Activated CD4-positive, alpha-beta T cell treated with anti-CD3 and anti-CD28 coated beads for 1 hour (primary cell): ENCODE data around the gene MAP3K20.
"Not testable (repeated sequence)": the region's sequence is repeated elsewhere in the genome, so short reads cannot be mapped to it uniquely, and the experiment has no call there.

Source experiments
- DNase-seq: peaks from one replicate; pipeline ENCODE4 v3.0.0-alpha.2; 2020

The MAP3K20 gene

DNA sequence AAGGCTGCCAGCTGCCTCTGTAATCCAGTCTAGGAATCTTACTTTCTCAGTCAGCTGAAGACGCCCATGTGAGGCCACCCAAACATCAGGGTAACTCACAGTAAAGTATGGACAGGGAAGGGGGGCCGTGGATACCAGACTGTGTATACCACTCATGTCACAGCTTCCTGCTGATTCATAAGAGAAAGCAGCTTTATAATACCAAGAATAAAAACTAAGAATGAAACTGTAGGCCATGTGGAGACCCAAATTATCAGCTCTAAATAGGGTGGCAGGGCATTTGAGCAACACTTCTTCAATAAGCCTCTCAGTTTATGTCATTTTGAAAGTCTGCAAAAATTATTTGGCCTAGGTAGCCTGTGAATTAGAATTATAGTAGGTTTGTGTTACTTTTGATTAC lies 164.0 kb downstream of the MAP3K20 start:
- DNase-seq, result no peak

DNA sequence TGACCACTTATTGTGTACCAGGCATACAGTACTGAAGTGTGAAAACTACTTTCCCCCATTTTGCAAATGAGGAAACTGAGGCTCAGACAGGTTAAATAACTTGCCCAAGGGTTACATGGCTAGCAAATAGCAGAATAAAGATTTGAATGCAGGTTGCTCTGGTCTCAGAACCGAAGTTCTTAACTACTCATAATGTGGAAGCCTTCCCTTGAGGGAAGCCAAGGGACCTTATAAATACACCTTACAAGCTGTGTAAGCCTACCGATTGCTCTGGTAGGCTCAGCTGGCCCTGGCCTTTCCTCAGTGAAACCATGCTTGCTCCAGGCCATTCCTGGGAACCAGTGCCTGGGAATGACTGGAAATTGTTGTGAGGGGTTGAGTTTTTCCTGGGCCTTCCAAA lies 164.4 kb downstream of the MAP3K20 start:
- no peak for DNase-seq

DNA sequence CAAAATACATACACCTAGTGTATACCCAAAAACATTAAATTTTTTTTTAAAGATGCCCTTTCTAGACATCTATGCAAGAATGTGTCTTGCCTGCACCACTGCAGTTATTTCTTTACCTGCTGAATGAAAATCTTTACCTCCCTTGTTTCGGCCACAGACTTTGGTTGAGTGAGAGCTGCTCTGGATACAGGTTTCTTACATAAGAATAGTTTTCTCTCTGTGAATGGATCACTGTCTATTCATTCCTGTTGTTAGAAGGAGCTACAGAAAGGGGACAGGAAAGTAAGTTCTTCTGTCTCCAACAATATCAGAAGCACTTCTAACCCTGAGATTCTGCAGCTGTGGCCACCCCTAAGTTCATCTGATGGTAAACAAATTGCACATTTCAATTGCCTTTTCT lies 166.0 kb downstream of the MAP3K20 start:
- no peak for DNase-seq

DNA sequence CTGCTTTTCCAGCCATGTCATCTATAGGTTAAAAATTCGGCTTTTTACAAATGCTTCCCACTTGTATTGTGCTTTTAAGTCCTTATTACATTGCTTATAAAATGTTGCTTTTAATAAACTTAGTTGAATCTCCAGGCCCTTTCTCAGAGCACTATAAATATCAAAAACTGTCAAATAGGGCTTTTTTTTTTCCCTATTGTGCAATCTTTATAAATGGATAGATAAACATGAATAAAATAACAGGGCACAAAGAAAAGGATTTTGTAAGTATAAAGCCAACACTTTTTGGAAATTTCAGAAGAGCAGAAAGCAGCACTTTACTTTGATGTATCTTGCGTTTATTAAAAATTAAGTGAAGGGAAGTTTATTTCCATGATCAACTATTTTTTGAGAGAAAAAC lies 171.5 kb downstream of the MAP3K20 start:
- DNase-seq, result no peak

DNA sequence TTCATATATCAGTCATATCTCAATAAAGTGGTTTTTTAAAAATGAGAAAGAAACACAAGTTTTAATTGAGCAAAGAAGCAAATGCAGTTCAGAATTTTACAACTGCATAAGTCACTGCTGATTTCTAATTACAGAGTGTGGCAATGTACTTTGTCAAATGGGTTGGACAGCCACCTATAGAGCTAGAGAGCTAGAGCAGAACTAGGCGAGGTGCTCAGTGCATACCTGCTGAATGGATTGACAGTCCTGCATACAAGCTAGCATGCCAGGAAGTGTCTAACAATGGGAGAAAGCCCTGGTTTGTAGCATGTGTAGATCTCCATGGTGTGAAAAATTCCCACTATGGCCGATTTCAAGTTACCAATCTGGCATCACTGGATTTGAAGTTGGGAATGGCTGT lies 172.7 kb downstream of the MAP3K20 start:
- no peak for DNase-seq

DNA sequence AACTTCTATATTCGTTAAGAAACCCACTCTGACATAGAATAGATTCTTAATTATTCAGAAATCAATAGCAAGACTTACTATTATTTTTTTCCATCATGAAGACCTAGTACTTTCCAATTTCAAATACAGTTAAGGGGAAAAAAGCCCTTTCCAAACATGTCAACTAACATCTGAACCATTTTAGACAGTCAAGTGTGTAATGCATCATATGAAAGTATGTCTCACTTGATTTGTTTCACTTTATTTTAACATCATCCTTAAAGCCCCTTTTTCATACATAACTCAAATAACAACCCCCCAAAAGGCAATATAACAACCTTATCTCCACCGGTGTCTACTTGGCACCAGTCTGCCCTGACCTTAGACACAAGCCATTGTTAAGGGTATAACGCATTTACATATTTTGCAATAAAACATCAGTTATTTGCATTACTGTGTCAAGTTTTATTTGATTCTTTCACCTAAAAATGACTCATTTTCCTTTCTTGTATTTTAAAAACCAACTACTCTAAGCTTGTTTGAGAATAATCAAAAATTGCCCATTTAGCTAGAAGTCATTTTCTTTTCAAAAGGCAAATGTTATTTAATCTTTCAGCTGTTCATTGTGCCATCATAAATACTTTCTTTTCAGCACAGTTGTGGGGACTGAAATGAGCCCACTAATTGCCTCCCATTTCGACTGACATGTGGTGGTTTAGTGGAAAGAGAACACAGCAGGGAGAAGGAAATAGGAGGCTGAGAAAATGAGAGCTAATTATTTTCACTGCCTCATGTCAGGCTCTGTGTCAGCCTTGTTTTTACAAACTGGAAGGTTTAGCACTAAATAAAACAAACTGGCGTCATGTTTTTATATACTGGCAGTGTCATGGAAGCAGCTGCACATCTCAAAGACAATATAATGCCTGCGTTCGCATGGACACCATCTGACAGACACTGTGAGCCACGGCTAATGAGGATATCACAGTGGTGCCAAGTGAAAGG lies 174.3 kb downstream of the MAP3K20 start:
- no peak for DNase-seq

DNA sequence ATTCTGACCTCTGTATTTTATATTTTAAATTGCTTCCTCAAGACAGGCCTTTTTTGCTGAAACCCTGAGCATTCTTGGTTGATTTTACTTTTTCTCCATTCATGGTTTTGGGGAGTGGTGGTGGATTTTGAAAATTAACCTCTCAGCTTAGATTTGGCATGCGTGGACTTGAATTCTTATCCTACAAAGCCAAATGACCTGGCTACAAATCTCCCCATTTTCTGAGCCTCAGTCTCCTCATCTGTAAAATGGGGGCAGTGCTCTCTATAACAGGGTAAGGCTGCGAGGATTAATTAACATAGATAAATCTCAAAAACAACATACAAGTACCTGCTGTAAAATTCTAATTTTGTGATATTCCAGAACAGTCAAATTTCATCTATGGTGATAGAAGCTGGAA lies 175.6 kb downstream of the MAP3K20 start:
- no peak for DNase-seq

DNA sequence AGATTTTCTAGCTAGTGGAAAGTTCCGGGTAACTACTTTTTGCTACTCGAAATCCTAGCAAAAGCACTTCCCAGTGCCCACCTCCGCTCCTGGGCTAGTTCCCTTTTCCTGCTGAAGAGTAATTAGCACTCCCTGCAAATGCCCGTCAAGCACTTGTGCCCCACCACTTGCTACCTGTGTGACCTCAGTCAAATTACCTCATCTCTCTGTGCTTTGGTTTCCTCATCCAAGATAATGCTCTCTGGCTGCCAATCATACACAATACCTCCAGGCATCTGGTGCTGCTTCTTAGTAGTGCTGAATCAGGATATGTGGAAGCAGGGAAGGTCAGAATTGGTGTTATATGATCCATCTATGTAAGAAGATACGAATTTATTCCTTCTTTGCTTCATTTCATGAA lies 176.9 kb downstream of the MAP3K20 start:
- no peak for DNase-seq

DNA sequence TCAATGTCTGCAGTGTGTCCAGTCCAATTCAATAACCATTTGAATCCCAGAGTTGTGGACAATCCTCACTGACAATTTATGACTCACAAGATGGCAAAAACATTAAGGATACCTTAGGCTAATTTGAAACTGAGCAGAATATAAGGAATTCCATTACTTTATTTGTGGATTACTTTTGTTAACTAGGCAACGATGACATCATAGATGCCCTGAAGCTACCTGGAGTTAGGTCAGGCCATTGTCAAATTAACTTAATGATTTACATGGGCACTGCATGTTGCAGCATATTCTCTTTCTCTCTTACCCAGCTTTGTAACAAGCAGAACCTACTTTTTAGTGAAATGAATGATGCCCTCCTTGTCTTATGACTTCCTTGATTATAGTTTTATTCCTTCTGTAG lies 179.0 kb downstream of the MAP3K20 start:
- no peak for DNase-seq

DNA sequence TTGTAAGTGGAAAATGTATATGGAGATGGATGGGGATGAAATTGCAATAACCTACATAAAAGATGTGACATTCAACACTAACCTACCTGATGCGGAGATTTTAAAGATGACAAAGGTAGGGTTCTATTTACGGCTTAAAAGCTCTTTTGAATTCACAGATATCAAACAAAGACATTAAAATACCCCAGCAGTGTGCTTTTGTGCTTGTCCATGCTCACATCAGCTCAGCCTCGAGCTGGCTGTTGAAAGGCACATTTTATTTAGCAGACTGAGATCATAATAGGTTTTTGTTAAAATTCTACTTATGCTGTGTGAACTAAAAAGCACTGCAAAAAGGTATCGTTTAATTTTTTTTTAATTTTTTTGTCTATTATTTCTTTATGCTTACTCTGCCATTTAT lies 183.1 kb downstream of the MAP3K20 start:
- DNase-seq, result no peak

DNA sequence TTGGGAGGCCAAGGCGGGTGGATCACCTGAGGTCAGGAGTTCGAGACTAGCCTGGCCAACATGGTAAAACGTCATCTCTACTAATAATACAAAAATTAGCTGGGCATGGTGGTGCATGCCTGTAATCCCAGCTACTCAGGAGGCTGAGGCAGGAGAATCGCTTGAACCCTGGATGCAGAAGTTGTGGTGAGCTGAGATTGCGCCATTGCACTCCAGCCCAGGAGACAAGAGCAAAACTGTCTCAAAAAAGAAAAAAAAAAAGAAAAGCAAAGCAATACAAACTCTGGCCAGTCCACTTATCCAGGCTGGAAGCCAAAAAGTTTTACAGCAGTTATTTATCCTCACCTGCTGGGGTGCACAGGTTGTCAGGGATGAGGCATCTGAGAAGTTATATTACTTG lies 186.7 kb downstream of the MAP3K20 start:
- not testable (repeated sequence) for DNase-seq

DNA sequence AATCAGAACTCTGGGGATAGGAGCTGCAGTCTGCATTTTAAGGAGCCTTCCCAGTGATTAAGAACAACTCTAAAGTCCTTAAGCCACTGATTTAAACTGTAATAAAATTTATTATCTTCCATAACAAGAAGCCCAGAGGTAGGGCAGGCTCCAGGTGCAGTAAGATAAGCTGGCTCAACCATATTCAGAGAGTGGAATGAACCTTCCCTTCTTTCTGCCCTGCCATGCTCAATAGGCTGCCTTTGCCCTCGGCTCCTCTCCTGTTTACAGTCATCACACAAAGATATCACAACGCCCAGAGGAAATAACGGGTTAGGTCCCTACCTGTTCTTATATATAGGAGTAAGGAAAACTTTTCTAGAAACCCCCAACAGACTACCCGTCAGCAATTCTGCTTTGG lies 188.5 kb downstream of the MAP3K20 start:
- DNase-seq, result no peak

DNA sequence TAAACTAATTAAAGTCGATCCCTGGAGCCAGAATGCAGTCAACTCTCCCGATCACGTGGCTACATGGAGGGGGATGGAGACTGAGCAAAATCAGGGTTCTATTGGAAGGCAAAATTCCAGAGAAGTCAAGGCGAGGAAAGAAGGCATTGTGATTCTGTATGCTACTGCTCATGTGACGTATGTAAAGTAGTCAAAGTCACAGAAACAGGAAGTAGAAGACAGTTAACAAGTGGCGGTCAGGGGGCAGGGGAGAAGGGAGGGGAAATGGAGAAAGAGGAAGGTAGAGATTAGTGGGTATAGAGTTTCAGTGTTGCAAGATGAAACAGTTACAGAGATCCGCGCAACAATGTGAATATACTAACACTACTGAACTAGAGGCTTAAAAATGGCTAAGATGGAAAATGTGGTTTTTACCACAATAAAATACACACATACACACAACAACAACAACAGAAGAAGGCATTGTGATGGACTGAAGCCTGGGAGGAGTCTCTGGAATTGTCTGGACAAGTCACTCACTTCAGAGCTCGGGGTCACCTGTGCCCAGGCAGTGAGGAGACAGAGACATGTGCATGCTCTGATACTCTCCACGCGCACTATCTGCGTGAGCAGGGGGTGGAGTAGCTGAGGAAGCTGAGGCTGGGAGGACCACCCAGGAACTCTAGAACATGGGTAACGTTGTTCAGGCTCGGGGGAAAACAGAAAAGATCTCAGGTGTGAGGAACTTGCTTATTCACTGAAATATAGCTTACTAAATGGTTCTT lies 189.1 kb downstream of the MAP3K20 start:
- no peak for DNase-seq

DNA sequence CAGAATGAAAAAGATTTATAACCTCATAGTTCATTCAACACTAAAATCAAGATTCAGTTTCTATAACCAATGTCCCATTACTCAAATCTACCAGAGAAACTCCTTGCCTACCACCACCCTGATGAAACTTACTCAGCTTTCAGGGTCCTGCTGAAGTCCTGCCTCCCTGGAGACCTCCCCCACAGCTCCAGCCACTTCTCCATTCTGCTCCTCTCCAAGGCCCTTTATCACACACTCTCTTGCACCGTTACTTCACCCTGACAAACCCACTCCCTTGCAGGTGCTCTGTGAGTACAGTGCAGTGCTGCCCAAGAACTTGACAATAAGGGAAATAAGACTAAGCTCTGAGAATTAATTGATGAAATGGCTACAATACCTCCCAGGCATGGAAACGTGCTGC lies 195.5 kb downstream of the MAP3K20 start:
- no peak for DNase-seq

DNA sequence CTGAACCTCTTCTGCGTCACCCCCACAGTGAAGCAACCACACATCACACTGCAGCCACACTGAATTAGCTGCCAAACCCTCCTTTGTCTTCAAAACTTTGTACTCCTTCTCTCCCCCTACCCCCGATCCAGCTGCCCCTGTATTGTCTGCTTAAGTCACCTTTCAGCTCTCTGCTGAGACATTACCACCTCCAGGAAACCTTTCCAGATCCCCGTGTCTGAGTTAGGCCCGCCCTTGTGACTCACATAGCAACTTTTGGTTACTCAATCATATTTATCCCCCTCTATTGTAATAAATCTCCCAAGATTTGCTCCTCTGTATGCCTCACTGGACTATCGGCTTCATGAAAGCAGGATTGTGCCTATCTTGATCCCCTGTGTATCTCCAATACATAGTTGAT lies 196.2 kb downstream of the MAP3K20 start:
- no peak for DNase-seq

DNA sequence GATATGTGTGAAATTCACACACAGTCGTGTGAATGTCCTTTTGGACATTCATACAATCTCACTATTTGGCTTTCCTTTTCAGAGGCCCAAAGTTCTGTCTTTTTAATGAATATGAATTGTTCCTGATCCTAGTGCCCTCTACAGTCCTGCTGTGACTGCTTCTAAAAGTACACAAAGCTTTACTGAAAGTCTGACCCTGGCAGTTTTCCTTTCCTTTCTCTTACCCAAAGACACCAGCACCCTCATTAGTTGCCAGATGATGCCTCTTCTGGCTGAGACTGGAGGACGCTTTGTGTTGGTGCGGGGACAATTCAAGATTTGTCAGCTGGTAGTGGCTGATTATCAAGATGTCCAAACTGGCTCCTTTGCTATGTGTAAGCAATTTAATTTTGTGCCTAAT lies 197.2 kb downstream of the MAP3K20 start:
- DNase-seq, result no peak

DNA sequence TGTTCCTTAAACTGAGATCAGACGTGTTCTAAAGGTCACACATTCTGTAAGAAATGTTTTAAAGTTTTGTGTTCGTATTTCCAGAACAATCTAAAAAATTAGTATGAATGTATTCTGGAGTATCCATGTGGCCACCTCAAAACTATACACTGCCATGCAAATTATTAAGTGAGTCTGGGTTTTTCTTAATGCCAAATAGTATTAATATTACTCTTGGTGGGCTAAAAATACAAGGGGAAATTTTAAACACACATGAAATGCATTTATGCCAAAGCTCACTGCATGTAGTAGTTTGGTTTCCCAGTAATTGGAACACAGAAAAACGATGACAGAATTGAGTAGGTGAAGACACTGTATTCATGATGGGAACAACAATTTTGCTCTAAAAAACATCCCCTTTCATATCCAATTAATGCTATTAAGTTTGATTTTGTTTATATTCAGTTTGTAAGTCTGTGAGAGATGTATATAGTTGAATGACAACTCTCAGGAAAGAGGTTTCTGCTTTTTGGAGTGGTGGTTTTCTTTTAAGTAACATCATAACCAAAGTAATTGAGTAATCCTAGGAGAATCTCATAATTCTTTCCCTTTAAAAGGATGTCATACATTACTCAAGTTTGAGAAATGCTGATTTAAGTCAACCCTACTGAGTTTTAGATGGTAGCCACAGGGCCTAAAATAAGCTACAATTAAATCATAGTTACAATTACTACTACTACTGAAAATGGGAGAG lies 203.3 kb downstream of the MAP3K20 start:
- no peak for DNase-seq

DNA sequence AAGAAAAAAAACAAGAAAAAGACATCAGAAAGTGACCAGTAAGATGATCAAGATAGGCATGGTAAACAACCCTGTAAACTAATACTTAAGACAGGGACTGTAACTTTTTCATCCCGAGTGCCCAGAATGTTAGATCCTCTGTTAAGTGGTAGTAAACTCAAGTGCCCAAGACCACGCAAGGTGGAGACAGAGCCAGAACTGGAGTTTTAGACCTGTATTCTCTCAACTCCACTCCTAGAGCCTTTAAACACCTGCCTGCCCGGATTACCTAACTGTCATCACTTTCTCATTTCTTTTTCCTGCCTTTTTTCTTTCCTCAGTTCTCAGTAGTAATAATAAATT lies 203.9 kb downstream of the MAP3K20 start:
- no peak for DNase-seq

DNA sequence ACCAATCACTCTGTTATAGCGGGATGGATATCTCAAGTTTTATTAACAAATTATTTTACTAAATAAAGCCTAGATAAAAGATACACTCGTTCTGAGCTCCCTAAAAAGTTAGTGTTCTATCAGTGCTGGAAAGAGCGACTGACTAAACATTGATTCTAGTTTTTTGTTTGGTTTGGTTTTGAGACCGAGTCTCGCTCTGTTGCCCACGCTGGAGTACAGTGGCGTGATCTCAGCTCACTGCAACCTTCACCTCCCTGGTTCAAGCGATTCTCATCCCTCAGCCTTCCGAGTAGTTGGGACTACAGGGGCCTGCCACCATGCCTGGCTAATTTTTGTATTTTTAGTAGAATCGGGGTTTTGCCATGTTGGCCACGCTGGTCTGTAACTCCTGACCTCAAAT lies 205.2 kb downstream of the MAP3K20 start:
- no peak for DNase-seq

DNA sequence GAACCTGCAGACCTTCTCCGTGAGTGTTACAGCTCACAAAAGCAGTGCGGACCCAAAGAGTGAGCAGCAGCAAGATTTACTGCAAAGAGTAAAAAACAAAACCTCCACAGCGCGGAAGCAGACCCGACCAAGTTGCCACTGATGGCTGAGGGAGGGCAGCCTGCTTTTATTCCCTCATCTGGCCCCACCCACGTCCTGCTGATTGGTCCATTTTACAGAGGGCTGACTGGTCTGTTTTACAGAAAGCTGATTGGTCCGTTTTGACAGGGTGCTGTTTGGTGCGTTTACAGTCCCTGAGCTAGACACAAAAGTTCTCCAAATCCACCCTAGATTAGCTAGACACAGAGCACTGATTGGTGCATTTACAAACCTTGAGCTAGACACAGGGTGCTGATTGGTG lies 206.3 kb downstream of the MAP3K20 start:
- not testable (repeated sequence) for DNase-seq

DNA sequence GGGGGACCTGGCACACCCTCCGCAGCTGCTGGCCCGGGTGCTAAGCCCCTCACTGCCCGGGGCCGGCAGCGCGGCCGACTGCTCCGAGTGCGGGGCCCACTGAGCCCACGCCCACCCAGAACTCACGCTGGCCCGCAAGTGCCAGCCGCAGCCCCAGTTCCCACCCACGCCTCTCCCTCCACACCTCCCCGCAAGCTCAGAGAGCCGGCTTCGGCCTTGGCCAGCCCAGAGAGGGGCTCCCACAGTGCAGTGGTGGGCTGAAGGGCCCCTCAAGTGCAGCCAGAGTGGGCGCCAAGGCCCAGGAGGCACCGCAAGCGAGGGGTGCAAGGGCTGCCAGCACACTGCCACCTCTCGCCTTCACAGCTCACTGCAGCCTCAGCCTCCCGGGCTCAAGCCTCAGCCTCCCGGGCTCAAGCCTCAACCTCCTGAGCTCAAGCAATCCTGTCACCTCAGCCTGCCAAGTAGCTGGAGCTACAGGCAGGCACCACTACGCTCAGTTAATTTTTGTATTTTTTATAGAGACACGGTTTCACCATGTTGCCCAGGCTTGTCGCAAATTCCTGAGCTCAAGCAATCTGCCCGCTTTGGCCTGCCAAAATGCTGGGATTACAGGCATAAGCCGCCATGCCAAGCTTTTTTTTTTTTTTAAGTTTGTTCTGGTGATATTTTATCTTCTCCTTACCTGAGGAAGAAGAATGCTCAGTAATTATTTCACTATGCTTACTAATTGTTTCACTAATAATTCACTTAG lies 207.3 kb downstream of the MAP3K20 start:
- no peak for DNase-seq

DNA sequence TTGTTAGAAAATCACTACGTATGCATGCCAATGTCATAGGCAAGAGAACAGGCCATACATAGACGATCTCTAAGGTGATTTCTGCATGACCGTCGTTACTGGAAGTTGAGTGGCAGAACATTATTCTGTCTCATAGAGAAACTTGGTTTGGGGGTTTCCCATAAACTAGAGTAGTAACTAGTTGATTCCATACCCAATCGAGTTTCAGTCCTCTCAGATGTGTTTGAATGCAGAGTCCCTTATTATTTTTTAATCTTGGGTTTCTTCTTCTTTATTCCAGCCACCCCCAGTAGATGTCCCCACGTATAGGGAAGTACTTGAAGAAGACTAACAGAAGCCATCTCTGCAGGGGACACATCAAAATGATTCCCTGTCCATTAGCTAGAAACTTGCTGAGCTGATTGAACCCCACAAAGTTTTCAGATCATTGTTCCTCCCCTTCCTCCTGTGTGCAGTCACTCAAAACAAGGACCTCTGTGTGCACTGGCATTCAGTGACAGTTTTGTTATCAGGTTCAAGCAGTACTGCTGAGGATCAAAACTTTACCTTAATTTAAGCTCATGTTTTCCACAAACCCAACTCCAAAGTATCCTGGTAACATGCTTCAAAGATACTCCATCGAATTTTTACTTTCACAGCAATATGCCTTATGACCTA lies 210.6 kb downstream of the MAP3K20 start:
- no peak for DNase-seq
